DMS153 (cell line): Measurements from ENCODE around the gene NTRK3.

ENCODE experiments used
- DNase-seq: peaks from one replicate; lab custom pipeline; 2025; lab: John Stamatoyannopoulos, UW

NTRK3 gene

DNA sequence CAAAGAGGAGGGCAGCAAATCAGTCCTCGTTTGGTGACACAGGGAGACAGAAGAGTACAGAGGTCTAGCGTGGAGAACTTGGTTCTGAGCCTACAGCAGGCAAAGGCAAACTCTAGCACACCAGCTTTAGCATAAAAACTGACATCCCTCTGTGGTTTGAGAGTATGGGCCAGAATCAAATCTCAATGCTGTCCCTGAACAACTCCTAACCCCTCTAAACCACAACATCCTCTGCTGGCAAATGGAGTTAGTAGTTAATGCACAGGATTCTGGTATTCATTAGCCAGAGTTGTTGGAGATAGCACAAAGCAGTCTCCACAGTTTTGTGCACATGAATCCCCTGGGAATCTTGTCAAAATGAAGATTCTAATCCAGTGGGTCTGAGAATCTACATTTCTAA, 315.8 kb downstream of the NTRK3 start:
- no peak for DNase-seq

DNA sequence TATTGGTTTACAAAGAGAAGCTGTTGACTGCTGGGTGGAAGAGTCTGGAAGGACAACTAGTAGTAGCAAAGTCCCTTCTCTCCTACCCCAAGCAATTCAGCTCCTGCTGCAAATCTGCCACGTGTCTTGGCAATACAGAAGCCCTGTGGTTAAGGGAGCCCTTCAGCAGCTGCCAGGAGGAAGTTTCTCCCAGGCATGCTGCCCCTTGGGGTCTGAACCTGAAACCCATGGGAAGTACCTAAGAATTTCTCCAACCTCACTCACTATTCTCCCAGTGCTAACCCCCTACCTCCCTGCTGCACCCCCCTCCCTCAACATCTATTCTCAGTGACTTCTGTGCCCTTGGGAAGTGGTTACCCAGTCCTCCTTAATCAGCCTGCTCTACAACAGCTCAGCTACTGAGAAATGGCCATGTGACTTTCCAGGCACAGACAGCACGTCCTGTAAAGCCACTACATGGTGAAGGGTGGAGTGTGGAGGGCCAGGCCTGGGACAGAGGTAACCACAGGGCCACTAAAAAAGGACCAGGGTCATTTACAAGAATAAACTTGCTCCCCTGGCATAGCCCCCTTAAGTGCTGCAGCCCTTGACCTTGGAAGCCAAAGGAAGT, 316.6 kb downstream of the NTRK3 start:
- no peak for DNase-seq

DNA sequence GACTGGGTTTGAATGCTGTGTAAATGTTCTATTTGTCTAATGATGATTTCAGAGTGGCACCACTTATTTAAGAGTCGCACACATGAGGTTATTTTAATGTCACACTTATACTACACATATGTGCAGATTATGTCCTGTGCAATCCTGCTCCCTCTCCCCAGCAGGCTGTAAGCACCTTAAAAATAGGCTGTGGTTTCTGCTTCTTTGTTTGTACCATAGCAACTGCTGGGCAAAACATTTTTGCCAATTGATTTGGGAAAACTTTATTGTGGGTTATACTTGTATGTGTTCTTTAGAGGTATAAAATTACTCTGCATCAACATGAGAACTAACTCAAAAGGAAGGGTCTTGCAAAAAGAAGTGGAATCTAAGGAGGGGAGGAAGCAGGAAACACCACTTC, 318.5 kb downstream of the NTRK3 start:
- DNase-seq, result no peak

DNA sequence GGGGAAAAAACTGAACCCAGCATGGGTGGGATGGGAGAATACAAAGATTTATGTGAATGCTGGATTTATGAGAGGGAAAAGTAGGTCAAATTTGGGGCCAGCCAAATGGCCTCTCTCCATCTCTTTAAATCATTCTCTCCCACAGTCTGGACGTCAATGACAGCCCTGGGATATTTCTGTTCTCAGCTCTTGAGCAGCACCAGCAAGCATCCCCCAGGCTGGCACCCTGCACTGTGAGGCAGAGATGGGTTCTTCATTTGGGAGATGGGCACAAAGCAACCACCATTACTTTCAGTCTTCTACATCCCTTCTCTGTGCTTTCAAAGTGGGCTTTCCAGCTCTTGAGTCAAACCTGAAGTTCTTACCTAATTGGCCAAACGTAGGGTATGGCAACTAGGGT, 321.0 kb downstream of the NTRK3 start:
- no peak for DNase-seq

DNA sequence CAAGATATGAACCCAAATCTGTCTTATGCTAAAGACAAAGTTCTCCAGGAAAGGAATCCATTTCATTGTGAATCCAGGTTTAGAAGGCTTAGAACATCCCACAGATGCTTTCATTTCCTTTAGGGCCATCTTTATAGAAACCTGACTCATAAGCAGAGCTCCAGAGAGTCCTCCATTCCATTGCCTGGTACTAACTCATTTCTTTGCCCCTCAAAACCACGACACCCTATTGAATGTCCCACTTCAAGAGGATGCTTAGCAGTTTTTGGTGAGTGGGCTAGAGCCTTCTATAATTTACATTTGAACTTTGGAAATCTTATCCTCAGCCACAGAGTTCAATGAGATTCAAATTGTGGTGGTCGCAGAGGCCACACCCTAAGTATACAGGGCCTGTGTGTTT, 325.0 kb downstream of the NTRK3 start:
- no peak for DNase-seq

DNA sequence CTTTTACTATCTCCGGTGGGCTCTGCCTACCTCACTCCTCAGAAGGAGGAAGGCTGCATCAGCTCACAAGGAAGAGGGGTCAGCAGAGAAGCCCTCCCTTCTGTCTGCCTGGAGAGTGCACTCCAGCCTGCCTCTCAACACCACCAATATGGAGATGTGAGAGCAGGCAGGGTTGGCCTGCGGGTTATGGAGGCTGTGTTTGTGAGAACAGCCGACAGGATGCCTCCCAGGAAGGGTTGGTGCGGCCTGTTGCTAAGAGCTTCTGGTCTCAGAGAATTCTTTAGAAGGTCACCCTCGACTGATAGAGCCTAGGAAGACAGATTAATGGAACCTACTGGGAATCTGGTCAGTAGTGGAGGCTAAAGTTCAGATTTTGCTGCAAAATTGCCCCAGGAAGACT, 326.1 kb downstream of the NTRK3 start:
- no peak for DNase-seq

DNA sequence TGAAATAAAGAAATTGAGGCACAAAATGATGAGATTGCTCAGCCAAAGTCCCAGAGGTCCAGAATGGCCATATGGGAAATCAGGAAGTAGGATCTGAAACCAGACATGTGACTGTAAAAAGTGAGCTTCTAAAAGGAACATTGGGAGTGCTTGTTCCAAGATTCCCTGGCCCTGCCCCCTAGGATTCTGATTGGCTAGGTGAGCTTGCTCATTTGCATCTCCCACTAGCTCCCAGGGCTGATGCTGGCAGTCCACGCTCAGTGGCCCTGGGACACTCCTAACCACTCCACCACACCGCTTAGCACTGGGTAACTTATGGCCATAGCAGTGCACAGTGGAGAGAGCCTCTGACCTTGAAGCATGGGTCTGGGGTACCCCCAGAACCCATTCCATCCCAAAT, 326.7 kb downstream of the NTRK3 start:
- DNase-seq, result no peak

DNA sequence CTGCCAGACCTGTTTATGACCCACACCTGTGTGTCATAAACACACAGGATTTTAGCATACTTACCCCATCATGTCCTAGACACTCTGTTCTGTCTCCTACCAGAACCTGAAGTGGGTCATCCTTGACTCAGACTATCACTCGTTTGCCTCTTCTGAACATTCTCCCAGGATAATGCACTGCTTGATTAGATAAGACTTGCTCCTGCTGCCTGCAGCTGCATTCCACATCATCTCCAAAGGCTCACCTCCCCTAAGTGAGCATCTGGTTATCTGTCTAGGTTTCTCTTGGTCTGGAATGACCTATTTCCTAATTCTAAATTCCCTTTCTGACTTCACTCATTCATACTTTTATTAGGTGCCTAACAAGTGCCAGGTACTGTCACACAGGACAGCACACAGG, 332.1 kb downstream of the NTRK3 start:
- DNase-seq, result no peak

DNA sequence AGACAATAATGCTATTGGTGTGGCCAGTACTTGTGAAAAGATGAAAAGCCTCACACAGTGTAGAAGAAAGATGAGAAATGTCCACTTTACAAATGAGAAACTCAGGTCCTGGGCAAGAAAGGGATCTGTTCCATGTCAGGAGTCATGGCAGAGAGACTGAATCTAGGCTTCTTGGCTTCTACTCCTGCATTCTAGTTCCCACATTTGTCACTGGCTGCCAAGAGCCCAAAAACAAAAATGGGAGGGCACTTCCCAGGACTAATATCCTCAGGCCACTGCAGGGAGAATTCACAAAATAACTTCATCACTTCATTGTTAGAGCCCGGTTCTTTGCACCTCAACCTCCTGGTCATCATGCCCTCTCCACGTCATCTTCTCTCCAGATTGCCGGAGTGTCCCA, 337.5 kb downstream of the NTRK3 start:
- DNase-seq, result no peak

DNA sequence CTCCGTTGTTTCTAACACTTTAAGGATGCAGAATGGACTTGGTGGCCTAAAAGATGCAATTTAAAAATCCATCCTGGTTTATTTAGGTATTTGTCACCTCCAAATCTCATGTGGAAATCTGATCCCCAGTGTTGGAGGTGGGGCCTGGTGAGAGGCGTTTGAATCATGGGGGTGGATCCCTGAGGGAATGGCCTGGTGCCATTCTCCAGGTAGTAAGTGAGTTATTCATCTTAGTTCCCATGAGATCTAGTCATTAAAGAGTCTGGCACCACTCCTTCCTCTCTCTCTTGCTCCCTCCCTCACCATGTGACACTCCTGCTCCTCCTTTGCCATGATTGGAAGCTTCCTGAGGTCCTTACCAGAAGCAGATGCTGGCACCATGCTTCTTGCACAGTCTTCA, 339.1 kb downstream of the NTRK3 start:
- no peak for DNase-seq

DNA sequence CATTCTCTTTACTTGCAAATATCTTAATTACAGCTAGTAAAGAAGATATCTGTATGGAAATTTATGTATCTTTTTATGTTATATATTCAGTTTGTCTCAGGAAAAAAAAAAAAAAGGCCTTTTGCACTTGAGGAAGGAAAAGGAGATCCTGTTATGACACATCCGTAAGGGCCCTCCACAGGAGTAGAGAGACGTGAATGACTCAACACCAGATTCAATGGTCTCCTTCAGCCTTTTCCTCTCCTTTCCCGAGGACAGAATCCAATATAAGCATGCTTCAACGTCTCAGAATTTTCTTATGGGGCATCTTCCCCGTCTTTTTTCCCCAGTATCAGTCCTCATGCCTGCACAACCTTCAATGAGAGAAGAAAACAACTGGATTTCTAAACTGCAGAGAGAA, 340.3 kb downstream of the NTRK3 start:
- no peak for DNase-seq

DNA sequence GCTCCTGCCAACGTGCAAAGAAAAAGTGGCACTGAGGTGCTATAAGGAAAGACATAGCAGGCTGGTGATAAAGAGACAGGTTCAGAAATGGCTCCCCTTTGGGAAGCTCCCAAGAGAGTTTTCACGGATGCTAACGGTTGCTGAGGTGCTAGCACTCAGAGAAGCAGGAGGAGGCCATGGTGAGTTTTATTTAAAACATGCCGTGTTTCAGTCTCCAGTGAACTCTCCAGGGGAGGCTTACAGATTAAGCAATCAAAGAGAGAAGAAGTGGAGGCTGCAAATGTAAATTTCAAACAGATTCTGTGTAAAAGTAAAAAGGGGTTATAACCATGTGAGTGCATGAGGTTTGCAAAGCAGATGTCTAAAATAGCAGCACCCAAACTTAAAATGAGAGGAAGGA, 346.2 kb downstream of the NTRK3 start:
- no peak for DNase-seq

DNA sequence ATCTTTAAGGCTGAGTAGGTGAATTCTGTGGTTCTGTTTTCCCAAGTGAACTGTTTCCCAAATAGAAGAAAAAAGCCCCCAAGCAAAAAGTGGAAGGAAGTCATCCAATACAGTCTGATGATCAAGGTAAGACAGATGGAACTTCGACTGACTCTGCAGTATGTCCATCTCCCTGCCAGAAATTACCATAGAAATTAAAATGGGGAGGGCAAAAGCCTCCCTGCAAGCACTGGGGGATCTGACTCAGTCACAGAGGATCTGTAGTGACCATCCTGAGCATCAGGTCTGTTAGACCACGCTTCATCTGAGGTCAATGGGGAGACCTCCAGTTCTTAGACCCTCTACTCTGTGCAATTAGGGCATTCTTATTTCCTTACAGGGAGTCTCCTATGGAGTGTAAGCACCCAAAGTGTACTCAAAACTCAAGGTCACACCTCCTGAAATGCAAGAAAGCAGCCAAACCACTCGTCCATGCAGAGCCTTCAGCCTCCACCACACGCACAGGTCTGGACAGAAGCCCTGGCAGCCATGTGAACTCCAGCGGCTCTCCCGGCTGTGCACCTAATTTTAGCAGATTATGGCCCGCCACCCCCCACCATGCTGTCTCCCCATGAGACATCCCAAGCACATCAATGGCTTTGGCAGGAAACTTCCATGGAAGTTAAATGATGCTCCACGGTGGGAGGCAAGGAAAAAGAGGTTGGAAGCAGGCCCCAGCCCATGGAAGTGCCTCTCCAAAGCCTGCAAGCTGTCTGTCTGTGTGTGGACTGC, 348.7 kb downstream of the NTRK3 start:
- DNase-seq, result no peak

DNA sequence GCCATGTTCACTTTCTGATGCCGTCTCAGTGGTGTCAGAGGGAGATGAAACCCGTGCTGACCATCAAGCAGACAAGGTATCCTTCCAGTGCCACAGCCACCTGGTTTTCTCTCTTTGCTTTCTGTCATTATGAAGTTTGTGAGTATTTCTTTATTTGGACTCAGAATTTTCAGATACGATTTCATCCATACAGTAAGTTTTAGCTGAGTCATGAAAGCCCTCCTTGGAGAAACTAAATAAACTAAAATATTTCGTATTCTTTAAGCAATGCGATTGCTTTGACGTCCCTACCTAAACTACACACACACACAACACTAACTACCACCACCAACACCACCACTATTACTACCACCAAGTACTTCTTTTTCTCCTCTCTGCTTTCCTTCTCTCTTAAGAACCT, 350.1 kb downstream of the NTRK3 start:
- DNase-seq, result no peak

DNA sequence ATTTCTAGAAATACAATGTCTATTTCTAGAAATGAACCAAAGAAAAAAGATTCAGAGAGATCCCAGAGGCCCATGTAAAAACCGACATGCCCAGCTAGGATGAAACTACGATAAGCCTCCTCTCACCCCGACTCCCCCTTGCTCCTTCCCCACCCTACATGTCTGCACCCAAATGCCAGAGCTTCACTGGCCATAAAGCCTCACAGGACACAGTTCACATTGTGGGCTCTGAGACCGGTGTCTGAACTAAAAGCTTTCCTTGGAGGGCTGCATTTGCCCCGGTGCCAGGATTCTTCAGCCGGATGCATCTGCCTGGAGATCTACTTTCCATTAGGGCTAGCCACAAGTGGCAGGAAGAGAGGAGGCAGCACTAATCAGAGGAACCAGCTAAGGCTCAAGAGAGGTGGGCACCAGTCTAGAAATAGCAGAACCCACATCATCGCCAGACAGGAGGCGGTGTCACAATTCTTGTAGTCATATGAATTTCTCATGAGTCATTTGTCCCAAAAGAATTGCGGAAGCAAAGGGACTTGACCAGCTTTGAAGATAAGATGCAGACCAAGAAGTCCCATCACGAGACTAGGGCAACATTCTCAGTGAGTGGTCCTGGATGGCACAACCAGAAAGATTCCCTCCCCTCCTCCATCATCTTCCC, 353.6 kb downstream of the NTRK3 start:
- no peak for DNase-seq

DNA sequence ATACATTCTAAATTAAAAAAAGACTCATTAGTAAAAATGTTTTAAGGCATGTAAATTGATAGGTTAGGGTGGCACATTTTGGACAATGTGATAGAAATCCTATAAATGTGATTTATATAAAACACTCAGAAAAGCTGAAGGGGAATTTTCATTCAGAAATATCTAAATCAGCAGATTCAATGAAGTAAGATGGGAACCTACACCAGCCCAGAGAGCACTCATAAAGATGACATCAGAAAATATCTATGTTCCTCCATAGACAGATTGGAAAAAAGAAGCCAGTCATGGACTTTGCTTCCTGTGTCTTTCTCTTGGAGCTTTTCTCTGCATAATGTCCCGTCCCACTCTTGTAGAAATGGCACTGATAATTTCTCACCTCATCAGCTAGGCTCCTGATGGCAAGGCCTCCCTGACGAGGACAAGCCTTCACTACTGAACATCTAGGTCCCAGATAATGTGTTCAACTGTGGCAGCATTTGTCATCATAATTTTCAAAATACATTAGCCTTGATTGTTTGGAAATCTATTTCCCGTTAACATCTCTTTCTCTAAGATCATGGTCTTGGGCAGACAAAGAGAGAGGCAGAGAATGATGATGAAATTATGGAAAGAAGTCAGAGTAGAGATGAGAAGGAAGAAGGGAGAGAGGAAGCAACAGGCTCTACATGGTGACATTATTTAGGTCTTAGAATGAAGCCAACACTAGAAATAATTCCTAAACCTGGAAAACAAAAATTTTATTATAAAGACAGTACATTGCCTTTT, 354.4 kb downstream of the NTRK3 start:
- DNase-seq, result no peak

DNA sequence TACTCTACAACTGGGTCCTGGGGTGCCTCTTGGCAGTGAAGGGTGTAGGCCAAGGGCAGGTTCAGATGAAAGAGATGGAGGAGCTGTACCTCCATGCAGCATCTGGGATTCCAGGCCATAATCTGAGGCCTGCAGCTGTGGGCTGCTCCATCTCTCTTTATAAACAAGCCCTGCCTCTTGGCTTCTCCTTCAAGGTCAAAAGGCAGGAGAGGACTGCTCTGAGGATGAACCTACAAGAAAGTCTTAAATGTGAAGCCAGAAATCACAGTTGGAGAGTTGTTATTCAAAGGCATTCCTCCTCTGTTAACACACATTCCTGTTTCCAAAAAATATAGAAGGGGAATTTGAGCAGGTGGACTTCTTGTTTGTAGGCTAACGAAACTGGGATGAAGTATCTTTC, 355.5 kb downstream of the NTRK3 start:
- no peak for DNase-seq

DNA sequence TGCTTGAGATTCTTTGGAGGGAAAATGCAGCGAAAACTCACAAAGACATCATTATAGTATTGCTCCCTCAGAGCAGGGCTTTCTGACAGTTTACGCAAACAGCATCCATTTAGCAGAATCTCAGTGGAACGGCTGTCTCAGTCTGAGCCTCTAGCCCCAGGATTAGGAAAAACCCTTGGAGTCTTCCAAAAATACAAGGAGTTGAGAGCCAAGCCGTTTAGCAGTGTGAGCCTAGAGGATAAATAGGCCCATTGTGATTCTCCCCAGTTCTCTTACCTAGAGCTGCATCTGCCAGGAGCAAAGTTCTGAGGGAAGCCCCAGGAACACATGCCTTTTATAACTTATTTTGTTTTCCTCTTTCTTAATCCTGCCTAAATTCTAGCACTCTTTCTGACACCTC, 359.6 kb downstream of the NTRK3 start:
- no peak for DNase-seq

DNA sequence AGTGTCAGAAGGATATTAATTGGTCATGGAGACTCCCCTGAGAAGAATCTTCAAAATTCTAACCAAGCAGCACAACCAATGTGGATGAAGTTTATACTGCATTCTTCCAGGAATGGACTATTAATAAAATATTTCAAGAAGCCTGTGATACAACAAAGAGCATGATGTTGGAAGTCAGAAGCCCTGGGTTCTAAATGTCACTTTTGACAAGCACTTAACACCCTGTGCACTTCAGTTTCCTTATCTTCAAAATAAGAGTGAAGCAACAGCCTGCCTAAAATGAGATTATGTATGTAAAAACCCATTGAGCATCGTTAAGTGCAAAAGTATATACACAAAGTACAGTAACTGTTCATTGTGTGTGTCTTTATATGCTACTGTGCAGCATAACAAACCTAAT, 369.4 kb downstream of the NTRK3 start:
- no peak for DNase-seq

DNA sequence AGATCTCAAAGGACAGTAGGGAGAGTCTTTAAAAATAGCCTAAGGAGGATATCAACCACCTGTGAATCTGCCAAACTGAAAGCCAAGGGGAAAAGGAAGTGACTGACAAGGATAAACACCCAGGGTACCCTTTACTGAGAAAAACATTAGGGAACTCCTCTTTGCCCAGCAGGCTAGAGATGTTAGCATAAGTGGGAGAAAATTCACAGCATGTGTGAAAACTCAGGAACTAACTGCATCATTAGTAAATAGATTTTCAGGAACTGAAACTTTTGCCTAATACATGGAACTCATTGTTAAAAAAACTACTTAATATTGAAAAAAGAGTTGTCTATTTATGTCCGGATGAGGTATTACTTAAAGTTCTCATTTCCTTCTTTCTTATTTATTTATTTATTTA, 375.5 kb downstream of the NTRK3 start:
- no peak for DNase-seq

DNA sequence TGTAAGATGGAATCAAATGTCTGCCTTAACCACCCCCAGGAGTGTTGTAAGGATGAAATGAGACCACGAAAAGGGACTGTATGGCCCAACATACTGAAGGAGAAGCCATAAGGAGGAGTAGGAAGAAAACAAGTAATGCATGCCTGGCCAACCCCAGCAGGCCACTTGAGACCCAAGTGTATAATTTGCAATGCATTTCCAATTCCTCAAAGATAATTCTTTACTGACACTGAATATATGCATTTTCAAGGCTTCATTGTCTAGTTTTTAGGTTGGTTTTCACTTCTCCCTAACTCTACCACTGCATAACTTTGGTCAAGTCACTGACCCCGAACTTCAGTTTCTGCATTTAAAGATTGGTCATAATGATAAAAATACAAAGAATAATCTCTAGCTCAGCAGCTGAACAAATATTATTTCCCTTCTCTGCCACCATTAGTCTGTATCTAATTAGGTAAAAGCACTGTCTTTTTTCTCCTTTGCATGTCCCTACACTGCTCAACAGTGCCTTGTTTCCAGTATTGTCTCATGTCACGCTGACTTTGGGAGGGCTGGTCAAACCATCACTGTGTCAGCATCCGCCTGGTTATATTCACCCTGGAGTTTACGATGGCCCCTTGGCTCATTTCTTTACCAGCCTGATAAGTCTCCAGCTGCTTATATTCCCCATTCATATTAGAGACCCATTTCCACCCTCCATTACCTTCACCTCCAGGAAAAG, 378.6 kb downstream of the NTRK3 start:
- DNase-seq, result no peak

DNA sequence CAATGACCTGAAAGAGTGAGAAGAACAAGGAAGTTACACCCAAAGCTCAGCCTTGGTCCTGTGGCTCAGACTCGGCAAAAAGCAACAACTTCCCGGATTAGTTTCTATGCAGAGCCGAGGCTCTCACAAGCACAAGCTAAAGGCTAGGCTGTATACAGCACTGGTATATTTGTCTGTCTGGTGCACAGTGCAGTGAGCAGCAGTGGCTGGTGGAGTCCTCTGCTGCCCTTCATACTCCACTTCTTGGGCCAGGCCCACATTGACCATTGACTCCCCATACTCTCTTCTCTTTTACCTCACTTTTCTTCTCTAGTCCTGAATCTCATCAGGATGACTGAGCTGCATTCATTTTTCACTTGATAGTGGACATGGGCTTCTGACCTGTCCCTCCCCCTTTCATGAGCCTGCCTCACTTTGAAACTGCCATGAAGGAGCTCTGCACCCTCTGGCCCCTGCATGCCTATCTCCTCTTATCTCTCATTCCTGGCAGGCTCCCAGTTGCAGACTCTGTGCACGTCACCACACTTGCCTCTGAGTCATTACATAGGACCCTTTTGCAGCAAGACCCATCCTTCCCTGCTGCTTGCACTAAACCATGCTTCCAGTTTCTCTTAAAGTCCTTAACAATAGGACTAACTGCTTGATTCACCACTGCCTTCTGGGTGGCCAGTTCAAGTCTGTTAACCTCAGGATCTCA, 379.3 kb downstream of the NTRK3 start:
- no peak for DNase-seq
